OCI-LY3 (cell line): ENCODE data around the gene CCDC24.

Experiments used
- EZH2phosphoT487 ChIP-seq: fragments of 200-600 bp; shearing (Covaris generic); IDR thresholded peaks from 2 replicates; pipeline ENCODE4 v1.6.1; 2018; ENCODE audit warnings: antibody characterized with exemption, mixed run types, low read depth
- TF ChIP-seq, protein P1 (sequence below): fragments of 200-600, 300-600 bp; sonication (generic); IDR thresholded peaks from 2 replicates; pipeline ENCODE4 v1.5.1; 2014; ENCODE audit warnings: antibody characterized with exemption, low read length, low read depth

DNA sequence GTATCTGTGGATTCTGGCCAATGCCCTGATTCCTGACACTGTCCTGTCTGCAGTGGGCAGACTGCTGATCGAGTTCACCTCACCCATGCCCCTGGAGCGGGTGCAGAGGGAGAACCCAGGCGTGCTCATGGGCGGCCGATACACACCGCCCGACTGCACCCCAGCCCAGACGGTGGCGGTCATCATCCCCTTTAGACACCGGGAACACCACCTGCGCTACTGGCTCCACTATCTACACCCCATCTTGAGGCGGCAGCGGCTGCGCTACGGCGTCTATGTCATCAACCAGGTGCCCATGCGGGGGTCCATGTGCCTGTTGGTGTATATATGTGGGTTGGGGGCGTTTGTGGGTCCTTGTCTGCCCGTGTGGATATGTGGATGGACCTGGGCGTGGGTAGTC is 9.8 kb upstream of the CCDC24 start:
- TF ChIP-seq, protein P1, sequence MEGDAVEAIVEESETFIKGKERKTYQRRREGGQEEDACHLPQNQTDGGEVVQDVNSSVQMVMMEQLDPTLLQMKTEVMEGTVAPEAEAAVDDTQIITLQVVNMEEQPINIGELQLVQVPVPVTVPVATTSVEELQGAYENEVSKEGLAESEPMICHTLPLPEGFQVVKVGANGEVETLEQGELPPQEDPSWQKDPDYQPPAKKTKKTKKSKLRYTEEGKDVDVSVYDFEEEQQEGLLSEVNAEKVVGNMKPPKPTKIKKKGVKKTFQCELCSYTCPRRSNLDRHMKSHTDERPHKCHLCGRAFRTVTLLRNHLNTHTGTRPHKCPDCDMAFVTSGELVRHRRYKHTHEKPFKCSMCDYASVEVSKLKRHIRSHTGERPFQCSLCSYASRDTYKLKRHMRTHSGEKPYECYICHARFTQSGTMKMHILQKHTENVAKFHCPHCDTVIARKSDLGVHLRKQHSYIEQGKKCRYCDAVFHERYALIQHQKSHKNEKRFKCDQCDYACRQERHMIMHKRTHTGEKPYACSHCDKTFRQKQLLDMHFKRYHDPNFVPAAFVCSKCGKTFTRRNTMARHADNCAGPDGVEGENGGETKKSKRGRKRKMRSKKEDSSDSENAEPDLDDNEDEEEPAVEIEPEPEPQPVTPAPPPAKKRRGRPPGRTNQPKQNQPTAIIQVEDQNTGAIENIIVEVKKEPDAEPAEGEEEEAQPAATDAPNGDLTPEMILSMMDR: no peak
- no peak for TF ChIP-seq EZH2phosphoT487
